Panc1 (cell line): ENCODE measurements around the gene ZNF568.

Source experiments
- POLR2AphosphoS5 ChIP-seq: IDR thresholded peaks from 2 replicates; pipeline ENCODE4 v1.6.1; 2012; ENCODE audit warnings: mild to moderate bottlenecking, low read depth, low read length, moderate library complexity
- TCF7L2 ChIP-seq: IDR thresholded peaks from 2 replicates; pipeline ENCODE4 v1.6.1; 2011; ENCODE audit warnings: mild to moderate bottlenecking, low read depth, low read length, inconsistent platforms
- TF ChIP-seq, protein P1 (sequence below), 2 experiments: IDR thresholded peaks; 2 replicates each; pipeline ENCODE4 v1.6.1; 2011 to 2012; ENCODE audit warnings: low read depth in 2 of 2, control low read depth in 1 of 2, low read length in 1 of 2, mild to moderate bottlenecking in 1 of 2, moderate library complexity in 1 of 2; ENCODE audit not compliant: insufficient read depth in 1 of 2
- TF ChIP-seq, protein P2 (sequence below): fragments of 450-650 bp; IDR thresholded peaks from 2 replicates; pipeline ENCODE4 v1.5.1; 2017; ENCODE audit warnings: mild to moderate bottlenecking

DNA sequence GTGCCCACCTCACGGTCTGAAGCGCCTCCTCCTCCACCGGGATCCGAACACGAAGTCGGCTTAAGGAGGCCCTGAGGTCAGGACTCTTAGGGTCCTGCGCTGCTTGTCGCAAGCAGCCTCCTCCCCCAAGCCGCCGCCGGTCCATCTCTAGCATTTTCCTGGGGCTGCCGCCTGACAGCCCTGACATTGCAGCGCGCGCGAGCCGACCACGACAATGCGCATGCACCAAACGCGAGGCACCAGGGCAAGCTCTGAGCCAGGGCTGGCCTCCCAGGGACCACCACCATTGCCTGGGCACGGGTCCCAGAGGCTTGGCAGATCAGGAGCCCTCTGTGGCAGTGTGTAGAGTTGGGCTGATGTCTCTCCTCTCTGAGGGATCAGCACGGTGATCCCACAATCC, 98.3 kb downstream of the ZNF568 start:
- TF ChIP-seq, protein P1, sequence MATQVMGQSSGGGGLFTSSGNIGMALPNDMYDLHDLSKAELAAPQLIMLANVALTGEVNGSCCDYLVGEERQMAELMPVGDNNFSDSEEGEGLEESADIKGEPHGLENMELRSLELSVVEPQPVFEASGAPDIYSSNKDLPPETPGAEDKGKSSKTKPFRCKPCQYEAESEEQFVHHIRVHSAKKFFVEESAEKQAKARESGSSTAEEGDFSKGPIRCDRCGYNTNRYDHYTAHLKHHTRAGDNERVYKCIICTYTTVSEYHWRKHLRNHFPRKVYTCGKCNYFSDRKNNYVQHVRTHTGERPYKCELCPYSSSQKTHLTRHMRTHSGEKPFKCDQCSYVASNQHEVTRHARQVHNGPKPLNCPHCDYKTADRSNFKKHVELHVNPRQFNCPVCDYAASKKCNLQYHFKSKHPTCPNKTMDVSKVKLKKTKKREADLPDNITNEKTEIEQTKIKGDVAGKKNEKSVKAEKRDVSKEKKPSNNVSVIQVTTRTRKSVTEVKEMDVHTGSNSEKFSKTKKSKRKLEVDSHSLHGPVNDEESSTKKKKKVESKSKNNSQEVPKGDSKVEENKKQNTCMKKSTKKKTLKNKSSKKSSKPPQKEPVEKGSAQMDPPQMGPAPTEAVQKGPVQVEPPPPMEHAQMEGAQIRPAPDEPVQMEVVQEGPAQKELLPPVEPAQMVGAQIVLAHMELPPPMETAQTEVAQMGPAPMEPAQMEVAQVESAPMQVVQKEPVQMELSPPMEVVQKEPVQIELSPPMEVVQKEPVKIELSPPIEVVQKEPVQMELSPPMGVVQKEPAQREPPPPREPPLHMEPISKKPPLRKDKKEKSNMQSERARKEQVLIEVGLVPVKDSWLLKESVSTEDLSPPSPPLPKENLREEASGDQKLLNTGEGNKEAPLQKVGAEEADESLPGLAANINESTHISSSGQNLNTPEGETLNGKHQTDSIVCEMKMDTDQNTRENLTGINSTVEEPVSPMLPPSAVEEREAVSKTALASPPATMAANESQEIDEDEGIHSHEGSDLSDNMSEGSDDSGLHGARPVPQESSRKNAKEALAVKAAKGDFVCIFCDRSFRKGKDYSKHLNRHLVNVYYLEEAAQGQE (IDR thresholded peaks at IDR 0.05; ENCODE audit: insufficient read depth in 1 of 2, low read depth in 2 of 2, low read length in 1 of 2), result no peak
- TF ChIP-seq, protein P2, sequence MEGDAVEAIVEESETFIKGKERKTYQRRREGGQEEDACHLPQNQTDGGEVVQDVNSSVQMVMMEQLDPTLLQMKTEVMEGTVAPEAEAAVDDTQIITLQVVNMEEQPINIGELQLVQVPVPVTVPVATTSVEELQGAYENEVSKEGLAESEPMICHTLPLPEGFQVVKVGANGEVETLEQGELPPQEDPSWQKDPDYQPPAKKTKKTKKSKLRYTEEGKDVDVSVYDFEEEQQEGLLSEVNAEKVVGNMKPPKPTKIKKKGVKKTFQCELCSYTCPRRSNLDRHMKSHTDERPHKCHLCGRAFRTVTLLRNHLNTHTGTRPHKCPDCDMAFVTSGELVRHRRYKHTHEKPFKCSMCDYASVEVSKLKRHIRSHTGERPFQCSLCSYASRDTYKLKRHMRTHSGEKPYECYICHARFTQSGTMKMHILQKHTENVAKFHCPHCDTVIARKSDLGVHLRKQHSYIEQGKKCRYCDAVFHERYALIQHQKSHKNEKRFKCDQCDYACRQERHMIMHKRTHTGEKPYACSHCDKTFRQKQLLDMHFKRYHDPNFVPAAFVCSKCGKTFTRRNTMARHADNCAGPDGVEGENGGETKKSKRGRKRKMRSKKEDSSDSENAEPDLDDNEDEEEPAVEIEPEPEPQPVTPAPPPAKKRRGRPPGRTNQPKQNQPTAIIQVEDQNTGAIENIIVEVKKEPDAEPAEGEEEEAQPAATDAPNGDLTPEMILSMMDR, result no peak
- TF ChIP-seq TCF7L2 (no peak), POLR2AphosphoS5 (no peak)
